ENCODE measurements around the gene DENND5A.

The DENND5A gene

GRCh38 chr11:9265211-9266131, at the start of gene DENND5A:
Gene DENND5A (minus strand): TSS chr11:9265350. CDS start chr11:9265069, 281 bp downstream.
- peak in 1 of 2 experiments; percentile 48 for DNase-seq

- peak; percentile 85 to 89 for DNase-seq
Measured at GRCh38 chr11:9314291-9315077, 49.3 kb upstream of the DENND5A start, which contains the start of gene TMEM41B. Gene TMEM41B (minus strand): TSS chr11:9314593. CDS start chr11:9314441, 152 bp downstream.

DNA sequence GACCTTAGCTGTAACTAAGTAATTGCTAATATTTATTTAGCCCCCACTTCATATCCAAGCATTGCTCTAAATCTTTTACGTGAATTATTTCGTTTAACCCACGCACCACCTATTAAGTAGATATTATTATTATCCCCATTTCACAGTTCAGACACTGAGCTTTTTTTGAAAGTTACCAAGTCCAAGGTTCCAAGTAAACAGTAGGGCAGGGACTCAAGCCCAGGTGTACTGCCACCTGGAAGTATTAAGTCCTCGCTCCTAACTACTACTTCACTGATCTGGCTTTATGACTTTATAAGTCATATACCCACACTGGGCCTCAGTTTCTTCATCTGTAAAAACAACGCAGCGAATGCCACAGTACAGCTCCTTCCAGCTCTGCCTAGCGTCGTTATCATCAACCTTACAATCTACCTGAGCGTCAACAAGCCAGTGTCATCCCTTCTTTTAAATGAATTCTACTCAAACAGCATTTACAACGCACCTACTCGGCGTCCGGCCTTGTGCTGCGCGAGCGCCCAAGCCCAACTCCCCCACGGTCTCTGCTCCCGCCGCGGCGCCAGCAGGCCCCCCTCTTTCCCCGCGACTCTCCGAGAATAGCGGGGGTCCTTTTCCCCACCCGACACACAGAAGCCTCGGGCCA, 48.6 kb upstream of the DENND5A start:
- DNase-seq, result no peak

DNA sequence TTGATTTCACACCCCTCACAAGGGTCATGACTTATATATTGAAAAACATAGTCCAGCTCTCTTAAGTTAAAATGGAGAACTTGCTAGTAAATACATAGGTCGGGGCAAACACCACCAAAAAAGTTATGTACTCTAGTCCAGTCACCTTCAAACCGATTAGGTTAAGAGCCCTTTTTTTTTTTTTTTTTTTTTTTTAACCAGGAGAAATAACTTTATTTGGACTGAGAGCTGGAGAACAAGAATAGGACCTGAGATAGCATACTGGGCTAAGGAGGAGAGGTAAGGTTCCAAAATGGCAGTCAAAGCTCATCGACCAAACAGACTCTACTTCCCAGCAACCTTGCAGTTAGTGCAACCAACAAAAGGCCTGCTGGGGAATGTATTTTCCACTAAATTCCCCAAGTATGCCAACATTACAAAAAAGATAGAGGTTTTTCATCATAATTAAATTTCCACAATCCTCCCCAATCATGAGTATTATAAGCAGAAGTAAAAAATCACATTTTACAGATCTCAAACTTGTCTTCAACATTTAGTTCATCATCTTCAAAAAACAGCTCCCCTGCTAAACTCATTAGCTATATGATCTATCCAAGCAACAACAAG, 45.4 kb upstream of the DENND5A start:
- DNase-seq, result no peak

GRCh38 chr11:9304178-9304577, 39.0 kb upstream of the DENND5A start:
- DNase-seq, result no peak

DNA sequence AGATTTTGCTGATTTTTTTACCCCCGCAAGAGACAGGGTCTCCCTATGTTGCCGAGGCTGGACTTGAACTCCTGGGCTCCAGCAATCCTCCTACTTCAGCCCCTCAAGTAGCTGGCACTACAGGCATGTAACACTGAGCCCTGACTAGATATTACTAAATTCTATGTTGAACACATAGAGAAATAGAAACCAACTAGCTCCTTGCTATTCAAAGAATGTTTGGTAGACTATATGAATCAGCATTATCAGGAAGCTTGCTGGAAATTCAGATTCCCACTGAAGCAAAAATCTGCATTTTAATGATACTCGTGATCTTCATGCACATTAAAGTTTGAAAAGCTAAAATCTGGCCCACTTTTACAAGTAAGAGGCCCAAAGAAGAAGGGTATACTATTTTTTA, 37.3 kb upstream of the DENND5A start:
- DNase-seq, result no peak

- DNase-seq, result no peak
Measured at GRCh38 chr11:9301720-9302119, 36.6 kb upstream of the DENND5A start.

- DNase-seq, result no peak
Measured at GRCh38 chr11:9293646-9294045, 28.5 kb upstream of the DENND5A start.

DNA sequence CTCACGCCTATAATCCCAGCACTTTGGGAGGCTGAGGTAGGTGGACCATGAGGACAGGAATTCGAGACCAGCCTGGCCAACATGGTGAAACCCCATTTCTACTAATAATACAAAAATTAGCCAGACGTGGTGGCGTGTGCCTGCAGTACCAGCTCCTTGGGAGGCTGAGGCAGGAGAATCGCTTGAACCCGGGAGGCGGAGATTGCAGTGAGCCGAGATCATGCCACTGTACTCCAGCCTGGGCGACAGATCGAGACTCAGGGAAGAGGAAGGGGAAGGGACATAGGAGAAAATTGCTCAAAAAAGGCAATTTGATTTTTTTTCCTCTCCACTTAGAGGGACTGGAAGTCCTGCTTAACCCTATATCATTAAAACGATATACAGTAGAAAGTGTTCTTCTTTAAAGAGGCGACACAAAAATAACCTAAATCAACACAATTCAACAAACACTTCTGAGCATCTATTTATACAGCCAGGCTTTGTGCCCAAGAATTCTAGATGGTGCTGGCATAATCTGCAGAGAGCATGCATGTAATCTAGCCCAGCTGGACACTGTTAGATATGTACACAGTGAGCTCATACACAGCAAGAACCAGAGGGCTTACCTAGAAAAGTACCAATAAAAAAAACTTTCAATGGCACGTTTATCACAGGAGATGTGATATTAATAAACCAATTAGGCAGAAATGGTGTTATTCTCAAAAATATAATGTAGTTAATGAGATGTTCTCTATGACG, 20.9 kb upstream of the DENND5A start:
- DNase-seq, result no peak

- DNase-seq, result no peak
Measured at GRCh38 chr11:9280655-9281301, 15.6 kb upstream of the DENND5A start.

GRCh38 chr11:9277176-9277575, 12.0 kb upstream of the DENND5A start:
- no peak for DNase-seq

GRCh38 chr11:9276571-9276970, 11.4 kb upstream of the DENND5A start:
- no peak for DNase-seq

DNA sequence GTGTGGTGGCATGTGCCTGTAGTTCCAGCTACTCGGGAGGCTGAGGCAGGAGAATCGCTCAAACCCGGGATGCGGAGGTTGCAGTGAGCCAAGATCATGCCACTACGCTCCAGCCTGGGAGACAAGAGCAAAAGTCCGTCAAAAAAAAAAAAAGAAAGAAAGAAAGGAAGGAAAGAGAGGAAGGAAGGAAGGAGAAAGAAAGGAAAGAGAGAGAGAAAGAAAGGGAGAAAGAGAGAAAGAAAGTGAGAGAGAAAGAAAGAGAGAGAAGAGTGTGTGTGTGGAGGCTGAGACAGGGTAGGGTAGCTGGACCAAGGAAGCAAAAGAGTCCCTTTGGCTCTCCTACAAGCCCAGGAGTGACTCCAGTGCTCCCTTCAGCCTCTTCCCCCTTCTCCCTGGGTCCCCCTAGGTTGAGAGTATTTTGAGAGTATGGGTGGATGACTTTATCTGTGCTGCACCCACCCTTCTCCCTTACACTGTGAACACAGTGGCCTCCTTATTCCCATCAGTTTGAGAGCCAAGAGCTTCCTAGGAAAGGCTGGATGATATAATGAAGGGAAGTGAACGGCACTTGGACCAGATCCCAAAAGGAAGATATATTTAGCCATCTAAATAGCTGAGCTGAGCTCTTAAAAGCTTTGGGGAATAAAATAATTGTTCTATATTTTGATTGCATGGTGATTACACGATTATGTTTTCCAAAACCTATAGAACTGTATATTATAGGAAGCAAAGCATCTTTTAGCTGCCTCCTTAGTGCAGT, 9.5 kb upstream of the DENND5A start:
- DNase-seq, result no peak

GRCh38 chr11:9273376-9274336, 8.5 kb upstream of the DENND5A start:
- no peak for DNase-seq

- no peak for DNase-seq
Measured at GRCh38 chr11:9269492-9270013, 4.4 kb upstream of the DENND5A start.

DNA sequence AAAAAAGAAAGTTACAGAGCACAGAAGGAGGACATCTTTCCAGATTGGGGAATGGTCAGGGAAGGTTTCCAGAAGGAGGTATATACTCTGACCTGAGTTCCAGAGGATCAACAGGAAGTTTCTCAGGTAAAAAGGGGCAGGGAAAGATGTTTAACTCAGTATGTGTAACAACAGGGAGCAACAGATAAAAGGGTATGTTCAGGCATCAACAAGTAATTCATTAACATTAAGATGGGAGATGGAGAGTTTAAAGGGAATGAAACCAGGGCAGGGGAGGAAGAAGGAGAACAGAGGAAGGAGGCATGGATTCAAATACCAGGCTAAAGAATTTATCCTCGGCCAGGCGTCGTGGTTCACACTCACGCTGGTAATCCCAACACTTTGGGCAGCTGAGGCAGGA, 2.5 kb upstream of the DENND5A start:
- DNase-seq, result no peak

DNA sequence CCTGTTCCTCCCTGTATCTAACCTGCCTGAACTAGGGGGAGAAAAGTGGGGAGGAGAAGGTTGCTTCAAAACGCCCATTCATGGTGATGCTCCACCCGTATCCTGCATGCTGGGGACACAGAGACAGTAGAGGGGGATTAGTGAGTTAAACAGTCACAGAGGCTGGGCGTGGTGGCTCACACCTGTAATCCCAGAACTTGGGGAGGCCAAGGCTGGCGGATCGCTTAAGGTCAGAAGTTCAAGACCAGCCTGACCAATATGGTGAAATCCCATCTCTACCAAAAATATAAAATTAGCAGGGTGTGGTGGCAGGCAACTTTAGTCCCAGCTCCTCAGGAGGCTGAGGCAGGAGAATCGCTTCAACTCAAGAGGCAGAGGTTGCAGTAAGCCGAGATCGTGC, 1.8 kb upstream of the DENND5A start:
- no peak for DNase-seq

GRCh38 chr11:9266132-9266736, 1.1 kb upstream of the DENND5A start:
- no peak for DNase-seq

All from cerebellar nuclear complex (tissue), 1 donor.